ENCODE measurements around the gene SKAP2. TPM values are rescaled to one million over a fixed set of nuclear protein-coding genes. Genes with fewer than 3 reads are reported as not detected.

Gene SKAP2
- polyA plus RNA-seq, 3 donors: 19.2 to 204 (median 158) TPM

- Mint-ChIP-seq H3K9me3 (no peaks in the 10 kb centered on the region), H3K4me1 (peaks cover 49% of the 10 kb centered on the region), H3K27me3 (ENCODE audit: low read depth in 3 of 3) (peaks cover 2 to 18% (median 6%) of the 10 kb centered on the region in 3 donors), H3K4me3 (peak overlapping the region; percentile 82 to 93), H3K36me3 (peaks cover 15 to 17% of the 10 kb centered on the region in 2 donors), H3K27ac (peak overlapping the region in 5 of 7 donors; percentile 7 to 81 (median 33))
- H3K27me3 ChIP-seq (ENCODE audit: control insufficient read depth in 2 of 2, insufficient read depth in 2 of 2, low read length in 2 of 2): peaks cover 0 to 4% of the 10 kb centered on the region in 2 donors
- TF ChIP-seq, protein P1, sequence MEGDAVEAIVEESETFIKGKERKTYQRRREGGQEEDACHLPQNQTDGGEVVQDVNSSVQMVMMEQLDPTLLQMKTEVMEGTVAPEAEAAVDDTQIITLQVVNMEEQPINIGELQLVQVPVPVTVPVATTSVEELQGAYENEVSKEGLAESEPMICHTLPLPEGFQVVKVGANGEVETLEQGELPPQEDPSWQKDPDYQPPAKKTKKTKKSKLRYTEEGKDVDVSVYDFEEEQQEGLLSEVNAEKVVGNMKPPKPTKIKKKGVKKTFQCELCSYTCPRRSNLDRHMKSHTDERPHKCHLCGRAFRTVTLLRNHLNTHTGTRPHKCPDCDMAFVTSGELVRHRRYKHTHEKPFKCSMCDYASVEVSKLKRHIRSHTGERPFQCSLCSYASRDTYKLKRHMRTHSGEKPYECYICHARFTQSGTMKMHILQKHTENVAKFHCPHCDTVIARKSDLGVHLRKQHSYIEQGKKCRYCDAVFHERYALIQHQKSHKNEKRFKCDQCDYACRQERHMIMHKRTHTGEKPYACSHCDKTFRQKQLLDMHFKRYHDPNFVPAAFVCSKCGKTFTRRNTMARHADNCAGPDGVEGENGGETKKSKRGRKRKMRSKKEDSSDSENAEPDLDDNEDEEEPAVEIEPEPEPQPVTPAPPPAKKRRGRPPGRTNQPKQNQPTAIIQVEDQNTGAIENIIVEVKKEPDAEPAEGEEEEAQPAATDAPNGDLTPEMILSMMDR (IDR thresholded peaks at IDR 0.05): no peak
- H3K9ac ChIP-seq (ENCODE audit: insufficient read depth, low read length, poor library complexity, severe bottlenecking): no peak overlapping the region
- peak; percentile 27 to 44 (median 28) for DNase-seq
- peaks cover 7 to 11% of the 10 kb centered on the region in 2 donors for H3K36me3 ChIP-seq (replicated peaks in 1 of 2; ENCODE audit: control insufficient read depth in 1 of 2, insufficient read depth in 2 of 2, low read length in 2 of 2)
- peak overlapping the region; percentile 67 for H3K4me2 ChIP-seq (replicated peaks; ENCODE audit: extremely low read depth, low read length, poor library complexity, severe bottlenecking)
- intact Hi-C loops (cut with micrococcal nuclease): loop anchor here in 1 of 2 donors (10.0 kb wide), 1 partner anchor 307 kb away; the partner anchor contains the start of gene HOXA9
- peaks cover 77% of the 10 kb centered on the region for H3K79me2 ChIP-seq (ENCODE audit: insufficient read depth, low read length)
- H3K27ac ChIP-seq (ENCODE audit: low read depth in 1 of 2, low read length in 2 of 2): no peak overlapping the region
- peaks cover 74% of the 10 kb centered on the region for H4K20me1 ChIP-seq (ENCODE audit: insufficient read depth, low read length)
- peak overlapping the region in 2 of 3 experiments; percentile 25 to 62 for H3K4me3 ChIP-seq (replicated peaks in 1 of 3; ENCODE audit: low read depth in 2 of 3, low read length in 3 of 3)
- H2AFZ ChIP-seq (ENCODE audit: insufficient read depth, low read depth, low read length, poor library complexity, severe bottlenecking): peak overlapping the region; percentile 73
- H3K9me3 ChIP-seq (replicated peaks in 1 of 2; ENCODE audit: control insufficient read depth in 1 of 2, insufficient read depth in 1 of 2, low read length in 2 of 2): no peaks in the 10 kb centered on the region
- WGBS (ENCODE audit: insufficient coverage): 16% methylated on average over 29 of the region's 34 CpGs
- peaks cover 22 to 56% of the 10 kb centered on the region in 2 donors for H3K4me1 ChIP-seq (ENCODE audit: control insufficient read depth in 1 of 2, insufficient read depth in 2 of 2, low read length in 2 of 2)
Observed at GRCh38 chr7:26857506-26858240, 6.7 kb downstream of the SKAP2 start.

- Mint-ChIP-seq H3K27me3 (ENCODE audit: low read depth in 3 of 3) (peaks cover 2 to 18% (median 6%) of the 10 kb centered on the region in 3 donors), H3K4me1 (peaks cover 46% of the 10 kb centered on the region), H3K9me3 (no peaks in the 10 kb centered on the region), H3K27ac (peak overlapping the region in 3 of 7 donors; percentile 33 to 81 (median 74)), H3K36me3 (peaks cover 15 to 22% of the 10 kb centered on the region in 2 donors), H3K4me3 (peak overlapping the region; percentile 82 to 93)
- peak overlapping the region; percentile 73 for H2AFZ ChIP-seq (ENCODE audit: insufficient read depth, low read depth, low read length, poor library complexity, severe bottlenecking)
- TF ChIP-seq, protein P1 (IDR thresholded peaks at IDR 0.05): no peak
- H3K9me3 ChIP-seq (replicated peaks in 1 of 2; ENCODE audit: control insufficient read depth in 1 of 2, insufficient read depth in 1 of 2, low read length in 2 of 2): no peaks in the 10 kb centered on the region
- intact Hi-C loops (cut with micrococcal nuclease): loop anchor here in 1 of 2 donors (10.0 kb wide), 1 partner anchor 308 kb away; the partner anchor contains the start of gene HOXA9
- peaks cover 72% of the 10 kb centered on the region for H3K79me2 ChIP-seq (ENCODE audit: insufficient read depth, low read length)
- H3K27ac ChIP-seq (ENCODE audit: low read depth in 1 of 2, low read length in 2 of 2): no peak overlapping the region
- peaks cover 79% of the 10 kb centered on the region for H4K20me1 ChIP-seq (ENCODE audit: insufficient read depth, low read length)
- peaks cover 13 to 17% of the 10 kb centered on the region in 2 donors for H3K36me3 ChIP-seq (replicated peaks in 1 of 2; ENCODE audit: control insufficient read depth in 1 of 2, insufficient read depth in 2 of 2, low read length in 2 of 2)
- no peak overlapping the region for H3K9ac ChIP-seq (ENCODE audit: insufficient read depth, low read length, poor library complexity, severe bottlenecking)
- peak overlapping the region; percentile 67 for H3K4me2 ChIP-seq (replicated peaks; ENCODE audit: extremely low read depth, low read length, poor library complexity, severe bottlenecking)
- H3K27me3 ChIP-seq (ENCODE audit: control insufficient read depth in 2 of 2, insufficient read depth in 2 of 2, low read length in 2 of 2): peaks cover 0 to 4% of the 10 kb centered on the region in 2 donors
- WGBS (ENCODE audit: insufficient coverage): 21% methylated on average over 2 of the region's 4 CpGs
- peaks cover 22 to 51% of the 10 kb centered on the region in 2 donors for H3K4me1 ChIP-seq (ENCODE audit: control insufficient read depth in 1 of 2, insufficient read depth in 2 of 2, low read length in 2 of 2)
- H3K4me3 ChIP-seq (replicated peaks in 1 of 3; ENCODE audit: low read depth in 2 of 3, low read length in 3 of 3): peak overlapping the region in 2 of 3 experiments; percentile 25 to 62
- no peak for DNase-seq
Observed at GRCh38 chr7:26857170-26857505, 7.3 kb downstream of the SKAP2 start.

Data from CD14-positive monocyte (primary cell).